B cell (primary cell): Measurements from ENCODE around the gene TRPV5. TPM values are rescaled to one million over a fixed set of nuclear protein-coding genes. Genes with fewer than 3 reads are reported as not detected.

ENCODE experiments used
- ATAC-seq: fragments of 200-7000 bp; cut with Tn5 transposase; one replicate; pipeline ENCODE4 v1.10.0; 2021; ENCODE audit warnings: low read depth, mild to moderate bottlenecking, moderate number of reproducible peaks, moderate library complexity
- CTCF ChIA-PET: fragments of 350-600 bp; sonication (Branson Sonifier 250); formaldehyde crosslinking; loops from one replicate; lab custom pipeline; 2021; ENCODE audit warnings: antibody characterized with exemption, inconsistent platforms; lab: Charles Lee
- POLR2A ChIA-PET: fragments of 350-600 bp; sonication (Branson Sonifier 250); formaldehyde crosslinking; loops from one replicate; lab custom pipeline; 2021; ENCODE audit warnings: antibody characterized with exemption; lab: Charles Lee
- DNase-seq: peaks from one replicate; pipeline ENCODE4 v3.0.0; 2013
- H2AFZ ChIP-seq: 2 replicates; pipeline ENCODE4 v1.6.1; 2012; ENCODE audit warnings: mild to moderate bottlenecking, low read depth, low read length; ENCODE audit not compliant: insufficient read depth, poor library complexity, severe bottlenecking
- H3K27ac ChIP-seq, 2 donors: 1 replicate in 1 of 2; 2 replicates in 1 of 2; pipeline ENCODE4 v1.5.1; 2012 to 2013; ENCODE audit warnings: low read length in 2 of 2, mild to moderate bottlenecking in 2 of 2, moderate library complexity in 1 of 2
- H3K27me3 ChIP-seq, 4 experiments: fragments of 200-600 bp in 1 of 4; sonication (generic) in 1 of 4; replicated peaks in 1 of 4; 1 replicate in 2 of 4; 2 replicates in 2 of 4; pipeline versions ENCODE4 v1.6.1 to v1.7.0; 2013 to 2016; ENCODE audit warnings: low read length in 3 of 4, mild to moderate bottlenecking in 2 of 4, mixed read lengths in 1 of 4, moderate library complexity in 1 of 4; ENCODE audit not compliant: insufficient read depth in 4 of 4, control insufficient read depth in 3 of 4; ENCODE audit errors: control extremely low read depth in 1 of 4
- H3K36me3 ChIP-seq, 2 experiments: replicated peaks in 1 of 2; 1 replicate in 1 of 2; 2 replicates in 1 of 2; pipeline versions ENCODE4 v1.6.1 to v1.7.1; 2013; ENCODE audit warnings: low read length in 1 of 2; ENCODE audit not compliant: insufficient read depth in 2 of 2, control insufficient read depth in 1 of 2; ENCODE audit errors: control extremely low read depth in 1 of 2, extremely low read depth in 1 of 2
- H3K4me1 ChIP-seq, 2 donors: fragments of 200-600 bp in 1 of 2; sonication (generic) in 1 of 2; 1 replicate in 1 of 2; 2 replicates in 1 of 2; pipeline versions ENCODE4 v1.5.1 to v1.6.1; 2013 to 2017; ENCODE audit warnings: low read length in 2 of 2; ENCODE audit not compliant: control insufficient read depth in 2 of 2, insufficient read depth in 2 of 2
- H3K4me2 ChIP-seq: replicated peaks from 2 replicates; pipeline ENCODE3; 2012; ENCODE audit warnings: mild to moderate bottlenecking, low read depth, low read length; ENCODE audit not compliant: poor library complexity, severe bottlenecking
- H3K4me3 ChIP-seq, 5 experiments: fragments of 200-600 bp in 1 of 5; sonication (generic) in 1 of 5; 1 replicate in 3 of 5; 2 replicates in 2 of 5; pipeline versions ENCODE4 v1.5.1 to v1.7.0; 2011 to 2016; ENCODE audit warnings: low read length in 4 of 5, mild to moderate bottlenecking in 4 of 5, low read depth in 2 of 5, control low read depth in 1 of 5, moderate library complexity in 1 of 5; ENCODE audit not compliant: insufficient read depth in 1 of 5; ENCODE audit errors: control extremely low read depth in 1 of 5, extremely low read depth in 1 of 5
- H3K79me2 ChIP-seq: fragments of 200-600 bp; sonication (generic); one replicate; pipeline ENCODE4 v1.6.0; 2016; ENCODE audit warnings: low read length; ENCODE audit not compliant: control insufficient read depth, insufficient read depth
- H3K9ac ChIP-seq: fragments of 200-600 bp; sonication (generic); 2 replicates; pipeline ENCODE4 v1.6.1; 2017; ENCODE audit warnings: mild to moderate bottlenecking, low read length, moderate library complexity
- H3K9me3 ChIP-seq, 3 donors: one replicate each; pipeline versions ENCODE4 v1.6.1 to v1.7.1; 2013; ENCODE audit warnings: low read length in 2 of 3; ENCODE audit not compliant: control insufficient read depth in 2 of 3, insufficient read depth in 1 of 3; ENCODE audit errors: control extremely low read depth in 1 of 3
- H4K20me1 ChIP-seq: 2 replicates; pipeline ENCODE4 v1.6.0; 2012; ENCODE audit warnings: mild to moderate bottlenecking, low read length; ENCODE audit not compliant: insufficient read depth, control insufficient read depth, poor library complexity, severe bottlenecking
- H3K27ac Mint-ChIP-seq: one replicate; pipeline ENCODE4 v1.8.0; 2021; ENCODE audit warnings: mixed read lengths
- H3K27me3 Mint-ChIP-seq: one replicate; pipeline ENCODE4 v1.8.0; 2021; ENCODE audit warnings: mixed read lengths
- H3K4me1 Mint-ChIP-seq: one replicate; pipeline ENCODE4 v1.8.0; 2021; ENCODE audit warnings: mixed read lengths
- H3K4me3 Mint-ChIP-seq: one replicate; pipeline ENCODE4 v1.8.0; 2021; ENCODE audit warnings: mixed read lengths
- H3K9me3 Mint-ChIP-seq: one replicate; pipeline ENCODE4 v1.8.0; 2022; ENCODE audit warnings: mixed read lengths; ENCODE audit not compliant: insufficient read depth
- EZH2 ChIP-seq: IDR thresholded peaks from 2 replicates; pipeline ENCODE4 v1.6.1; 2012; ENCODE audit warnings: borderline replicate concordance, low read depth, mild to moderate bottlenecking, moderate library complexity, low read length; ENCODE audit not compliant: insufficient read depth, poor library complexity, severe bottlenecking
- WGBS: methylation state at CpG from one replicate; pipeline ENCODE4 v1.1.5; 2013; ENCODE audit warnings: missing lambda C conversion rate; ENCODE audit not compliant: insufficient coverage; 5-methylcytosine and 5-hydroxymethylcytosine counted together
- intact Hi-C: fragments of 100-400 bp; cut with micrococcal nuclease; formaldehyde crosslinking; loops from one replicate; pipeline ENCODE4 v1.10.0; 2022
- polyA plus RNA-seq: library from polyadenylated mRNA; depleted of rRNA; stranded (reverse); fragments of >200 nt; gene quantifications from 2 replicates; pipeline ENCODE4 v1.2.3, GENCODE V29; 2012
- total RNA-seq, 2 donors: library from RNA; stranded (reverse); fragments of 120-200 nt in 1 of 2; gene quantifications; 1 replicate in 1 of 2; 2 replicates in 1 of 2; pipeline versions ENCODE4 v1.2.3 to v1.2.4, GENCODE V29; 2013 to 2022
- TF ChIP-seq, protein P1 (sequence below): fragments of 200-600 bp; IDR thresholded peaks from one replicate; pipeline ENCODE4 v1.8.0; 2022; ENCODE audit warnings: antibody characterized with exemption, mild to moderate bottlenecking

Gene TRPV5
- total and polyA plus RNA-seq, 2 donors (not counting 1 experiment from before 2014, with no cell fraction given), result 0.03 TPM; not detected in 1

DNA sequence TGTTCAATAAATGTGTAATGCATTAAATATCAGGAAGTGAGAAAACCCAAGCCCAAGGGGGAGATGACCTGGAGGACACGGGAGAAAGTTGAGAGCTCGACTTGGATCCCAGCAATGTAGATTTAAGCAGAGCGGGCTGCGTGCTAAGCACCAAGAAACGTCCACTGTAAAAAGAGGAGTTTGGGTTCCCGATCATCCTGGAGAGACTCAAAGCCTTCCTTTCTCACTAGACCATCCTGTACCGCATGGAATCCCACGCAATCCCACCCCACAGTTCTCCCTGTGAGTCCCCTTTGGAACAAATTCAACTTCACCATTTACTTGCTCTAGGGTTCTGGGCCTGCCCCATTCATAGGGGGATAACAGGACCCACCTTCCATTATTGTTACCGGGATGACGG lies 50.4 kb downstream of the TRPV5 start:
- Histone ChIP-seq H3K4me3 (no peak overlapping the region), H3K4me2 (no peak overlapping the region), H3K36me3 (no peaks in the 10 kb centered on the region), H3K4me1 (no peaks in the 10 kb centered on the region), H3K9ac (no peak overlapping the region), H3K27ac (no peak overlapping the region), H4K20me1 (no peaks in the 10 kb centered on the region), H3K9me3 (no peaks in the 10 kb centered on the region), H2AFZ (no peak overlapping the region), H3K79me2 (no peaks in the 10 kb centered on the region), H3K27me3 (peaks cover 0 to 3% (median 1%) of the 10 kb centered on the region in 4 experiments)
- intact Hi-C loops, result no loop called here
- TF ChIP-seq, protein P1, sequence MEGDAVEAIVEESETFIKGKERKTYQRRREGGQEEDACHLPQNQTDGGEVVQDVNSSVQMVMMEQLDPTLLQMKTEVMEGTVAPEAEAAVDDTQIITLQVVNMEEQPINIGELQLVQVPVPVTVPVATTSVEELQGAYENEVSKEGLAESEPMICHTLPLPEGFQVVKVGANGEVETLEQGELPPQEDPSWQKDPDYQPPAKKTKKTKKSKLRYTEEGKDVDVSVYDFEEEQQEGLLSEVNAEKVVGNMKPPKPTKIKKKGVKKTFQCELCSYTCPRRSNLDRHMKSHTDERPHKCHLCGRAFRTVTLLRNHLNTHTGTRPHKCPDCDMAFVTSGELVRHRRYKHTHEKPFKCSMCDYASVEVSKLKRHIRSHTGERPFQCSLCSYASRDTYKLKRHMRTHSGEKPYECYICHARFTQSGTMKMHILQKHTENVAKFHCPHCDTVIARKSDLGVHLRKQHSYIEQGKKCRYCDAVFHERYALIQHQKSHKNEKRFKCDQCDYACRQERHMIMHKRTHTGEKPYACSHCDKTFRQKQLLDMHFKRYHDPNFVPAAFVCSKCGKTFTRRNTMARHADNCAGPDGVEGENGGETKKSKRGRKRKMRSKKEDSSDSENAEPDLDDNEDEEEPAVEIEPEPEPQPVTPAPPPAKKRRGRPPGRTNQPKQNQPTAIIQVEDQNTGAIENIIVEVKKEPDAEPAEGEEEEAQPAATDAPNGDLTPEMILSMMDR, result no peak
- no peak for TF ChIP-seq EZH2
- 87% methylated on average over 8 of the region's 10 CpGs for WGBS
- H3K4me3 Mint-ChIP-seq, result no peak overlapping the region
- ChIA-PET POLR2A (no interaction called here), CTCF (interaction anchor here (1.0 to 4.6 kb wide), 4 partner anchors 11 to 42 kb away, joined by 3 to 21 read pairs (median 11); partner anchors contain the start of gene EPHB6)
- DNase-seq, result no peak
- no peaks in the 10 kb centered on the region for H3K4me1 Mint-ChIP-seq
- H3K27ac Mint-ChIP-seq, result no peak overlapping the region
- H3K27me3 Mint-ChIP-seq, result peaks cover 15% of the 10 kb centered on the region
- ATAC-seq, result no peak
- no peaks in the 10 kb centered on the region for H3K9me3 Mint-ChIP-seq

DNA sequence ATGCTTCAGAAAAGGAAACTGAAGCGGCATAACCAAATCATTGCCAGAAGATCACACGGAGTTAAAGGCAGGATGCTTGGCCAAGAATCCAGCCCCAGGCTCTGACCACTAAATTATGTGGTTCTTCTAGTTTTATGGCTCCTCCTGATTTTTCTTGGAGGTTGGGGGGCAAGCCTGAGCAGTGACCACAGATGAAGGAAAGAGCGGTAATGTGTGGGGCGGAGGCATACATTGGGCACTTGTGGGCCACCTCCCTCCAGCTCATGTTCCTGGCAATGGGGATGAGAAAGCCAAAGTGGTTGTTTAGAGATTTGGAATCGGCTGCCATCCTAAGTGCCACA lies 51.2 kb downstream of the TRPV5 start:
- CTCF ChIA-PET, result interaction anchor here (0.8 to 4.6 kb wide), 9 partner anchors 10 to 332 kb away, joined by 3 to 29 read pairs (median 8); partner anchors contain the start of gene EPHB6
- Mint-ChIP-seq H3K27ac (no peak overlapping the region), H3K27me3 (peaks cover 13% of the 10 kb centered on the region), H3K4me3 (no peak overlapping the region), H3K9me3 (no peaks in the 10 kb centered on the region), H3K4me1 (no peaks in the 10 kb centered on the region)
- no peak overlapping the region for H3K4me3 ChIP-seq
- no peak overlapping the region for H3K4me2 ChIP-seq
- no peaks in the 10 kb centered on the region for H3K36me3 ChIP-seq
- no peak overlapping the region for H3K9ac ChIP-seq
- no peaks in the 10 kb centered on the region for H3K4me1 ChIP-seq
- peaks cover 0 to 8% (median 1%) of the 10 kb centered on the region in 4 experiments for H3K27me3 ChIP-seq
- 89% methylated on average over 4 of the region's 5 CpGs for WGBS
- POLR2A ChIA-PET, result no interaction called here
- H3K27ac ChIP-seq, result no peak overlapping the region
- TF ChIP-seq, protein P1, result no peak
- no peak for TF ChIP-seq EZH2
- DNase-seq, result no peak
- no peaks in the 10 kb centered on the region for H4K20me1 ChIP-seq
- no peak overlapping the region for H2AFZ ChIP-seq
- intact Hi-C loops, result no loop called here
- H3K9me3 ChIP-seq, result no peaks in the 10 kb centered on the region
- ATAC-seq, result no peak
- no peaks in the 10 kb centered on the region for H3K79me2 ChIP-seq
